HepG2 (cell line): Measurements from ENCODE around the gene RBM6. TPM values are rescaled to one million over a fixed set of nuclear protein-coding genes. Genes with fewer than 3 reads are reported as not detected.

ENCODE experiments used
- ATAC-seq: fragments of 200-7000 bp; cut with Tn5 transposase; 3 replicates; pipeline ENCODE4 v1.9.1; 2020; ENCODE audit warnings: mild to moderate bottlenecking, moderate library complexity
- BruUV-seq: library from RNA; stranded (reverse); fragments of 400-500 nt; replicated peaks from 2 replicates; lab custom pipeline; 2021; lab: Mats Ljungman, UMichigan
- CTCF ChIA-PET: fragments of 300-600 bp; formaldehyde crosslinking; extraction: SDS; loops from one replicate; lab custom pipeline; 2021; ENCODE audit warnings: low total read pairs, inconsistent platforms, low intra/inter-chr PET ratio; lab: Yijun Ruan, JAX
- POLR2A ChIA-PET: fragments of 350-600 bp; sonication (Branson Sonifier 250); formaldehyde crosslinking; loops from one replicate; lab custom pipeline; 2020; ENCODE audit warnings: antibody characterized with exemption, inconsistent platforms; lab: Yijun Ruan, JAX
- DNase-seq: peaks from one replicate; pipeline ENCODE4 v3.0.0-alpha.2; 2015; ENCODE audit warnings: low spot score
- FAIRE-seq: peaks from 3 replicates; lab custom pipeline; 2011; peaks lifted over from hg19 to GRCh38; lab: Jason Lieb, UNC
- H2AFZ ChIP-seq: one replicate; pipeline ENCODE4 v1.6.1; 2011; ENCODE audit warnings: low read length, inconsistent platforms
- H3K27ac ChIP-seq: fragments of 300-600 bp; 3 replicates; pipeline ENCODE4 v1.8.0; 2011; ENCODE audit warnings: mixed run types, mild to moderate bottlenecking, mixed read lengths, low read length, inconsistent platforms; ENCODE audit not compliant: insufficient read depth; ENCODE audit errors: extremely low read length
- H3K27me3 ChIP-seq, 2 experiments: fragments of 200-600 bp in 1 of 2; 2 replicates in 1 of 2; 3 replicates in 1 of 2; pipeline versions ENCODE4 v1.6.0 to v1.8.0; 2011; ENCODE audit warnings: low read length in 2 of 2, mild to moderate bottlenecking in 2 of 2, moderate library complexity in 2 of 2, inconsistent platforms in 1 of 2; ENCODE audit not compliant: insufficient read depth in 2 of 2, control insufficient read depth in 1 of 2
- H3K36me3 ChIP-seq, 2 experiments: fragments of 200-600 bp in 1 of 2; replicated peaks in 1 of 2; 2 replicates in 1 of 2; 3 replicates in 1 of 2; pipeline versions ENCODE4 v1.5.1 to v1.8.0; 2011; ENCODE audit warnings: low read length in 2 of 2, inconsistent platforms in 1 of 2; ENCODE audit not compliant: insufficient read depth in 2 of 2, control insufficient read depth in 1 of 2
- H3K4me1 ChIP-seq: 2 replicates; pipeline ENCODE4 v1.5.1; 2012; ENCODE audit warnings: low read length, inconsistent platforms; ENCODE audit not compliant: insufficient read depth
- H3K4me2 ChIP-seq: 2 replicates; pipeline ENCODE4 v1.6.0; 2011; ENCODE audit warnings: low read depth, low read length, inconsistent platforms
- H3K4me3 ChIP-seq, 3 experiments: fragments of 200-600 bp in 1 of 3; sonication (generic), shearing (Covaris generic) in 1 of 3; replicated peaks in 1 of 3; 2 replicates each; pipeline ENCODE4 v1.5.1; 2011 to 2016; ENCODE audit warnings: low read length in 3 of 3, inconsistent platforms in 2 of 3, low read depth in 2 of 3, mild to moderate bottlenecking in 2 of 3, control low read depth in 1 of 3, mixed read lengths in 1 of 3; ENCODE audit not compliant: insufficient read depth in 1 of 3
- H3K79me2 ChIP-seq: one replicate; pipeline ENCODE4 v1.6.1; 2011; ENCODE audit warnings: low read length, inconsistent platforms; ENCODE audit not compliant: insufficient read depth
- H3K9ac ChIP-seq: 2 replicates; pipeline ENCODE4 v1.6.0; 2011; ENCODE audit warnings: mild to moderate bottlenecking, low read depth, low read length, inconsistent platforms; ENCODE audit not compliant: insufficient read depth
- H3K9me3 ChIP-seq: 2 replicates; pipeline ENCODE4 v1.5.1; 2012; ENCODE audit warnings: mild to moderate bottlenecking, low read length
- H4K20me1 ChIP-seq: 2 replicates; pipeline ENCODE4 v1.6.0; 2011; ENCODE audit warnings: inconsistent platforms, mild to moderate bottlenecking, low read length, moderate library complexity; ENCODE audit not compliant: insufficient read depth
- ATAD3A ChIP-seq: sonication (generic); formaldehyde crosslinking; IDR thresholded peaks from 2 replicates; pipeline ENCODE4 v1.4.0; 2020; ENCODE audit warnings: missing genetic modification reagents
- ATF1 ChIP-seq: IDR thresholded peaks from 2 replicates; pipeline ENCODE4 v1.6.1; 2016; ENCODE audit warnings: mild to moderate bottlenecking, control low read depth
- DNMT1 ChIP-seq: sonication (generic); formaldehyde crosslinking; IDR thresholded peaks from 2 replicates; pipeline ENCODE4 v1.5.1; 2020; ENCODE audit warnings: mild to moderate bottlenecking, missing genetic modification reagents
- FOXM1 ChIP-seq: sonication (generic); formaldehyde crosslinking; IDR thresholded peaks from 2 replicates; pipeline ENCODE4 v1.5.0; 2020; ENCODE audit warnings: missing genetic modification reagents
- KDM6A ChIP-seq: IDR thresholded peaks from 2 replicates; pipeline ENCODE4 v1.6.1; 2016; ENCODE audit warnings: low read depth
- KLF16 ChIP-seq, 2 experiments: sonication (generic) in 1 of 2; formaldehyde crosslinking in 1 of 2; IDR thresholded peaks; 2 replicates each; pipeline versions ENCODE4 v1.6.1 to v1.8.0; 2016 to 2023; ENCODE audit warnings: missing genetic modification reagents in 2 of 2, missing compliant biosample characterization in 1 of 2
- PAWR ChIP-seq: sonication (generic); formaldehyde crosslinking; IDR thresholded peaks from 2 replicates; pipeline ENCODE4 v1.4.0; 2020; ENCODE audit warnings: missing genetic modification reagents, mild to moderate bottlenecking, borderline replicate concordance
- PTBP1 ChIP-seq: fragments of 200-400 bp; formaldehyde crosslinking; IDR thresholded peaks from 2 replicates; pipeline ENCODE4 v1.6.1; 2018; ENCODE audit warnings: low read length, low read depth; ENCODE audit not compliant: poor library complexity, severe bottlenecking
- SIX4 ChIP-seq: sonication (generic); formaldehyde crosslinking; IDR thresholded peaks from 2 replicates; pipeline ENCODE4 v1.4.0; 2020; ENCODE audit warnings: missing genetic modification reagents
- SOX13 ChIP-seq, 3 experiments: fragments of 450-650 bp in 1 of 3; sonication (generic) in 1 of 3; formaldehyde crosslinking in 1 of 3; IDR thresholded peaks in 2 of 3; conservative IDR thresholded peaks in 1 of 3; 2 replicates each; pipeline versions ENCODE4 v1.5.0 to v1.6.1; 2016 to 2020; ENCODE audit warnings: antibody characterized with exemption in 1 of 3, mild to moderate bottlenecking in 1 of 3, missing compliant biosample characterization in 1 of 3, missing genetic modification reagents in 1 of 3, moderate library complexity in 1 of 3
- SP140L ChIP-seq: sonication (generic); formaldehyde crosslinking; IDR thresholded peaks from 2 replicates; pipeline ENCODE4 v1.4.0; 2020; ENCODE audit warnings: missing genetic modification reagents, borderline replicate concordance
- SP2 ChIP-seq: sonication (generic); formaldehyde crosslinking; IDR thresholded peaks from 2 replicates; pipeline ENCODE4 v1.5.1; 2020; ENCODE audit warnings: mild to moderate bottlenecking, missing genetic modification reagents
- THAP7 ChIP-seq: sonication (generic); formaldehyde crosslinking; IDR thresholded peaks from 2 replicates; pipeline ENCODE4 v1.8.1; 2023; ENCODE audit warnings: mild to moderate bottlenecking, missing genetic modification reagents
- U2AF1 ChIP-seq: fragments of 200-400 bp; formaldehyde crosslinking; optimal IDR thresholded peaks from 2 replicates; pipeline ENCODE3; 2017; ENCODE audit warnings: mild to moderate bottlenecking, low read depth, low read length
- U2AF2 ChIP-seq: fragments of 200-400 bp; formaldehyde crosslinking; IDR thresholded peaks from 2 replicates; pipeline ENCODE4 v1.6.1; 2017; ENCODE audit warnings: low read depth, mild to moderate bottlenecking, low read length
- XBP1 ChIP-seq: sonication (generic); formaldehyde crosslinking; IDR thresholded peaks from 2 replicates; pipeline ENCODE4 v1.5.0; 2020; ENCODE audit warnings: missing genetic modification reagents
- ZNF256 ChIP-seq: sonication (generic); formaldehyde crosslinking; conservative IDR thresholded peaks from 2 replicates; pipeline ENCODE4 v1.4.0; 2020; ENCODE audit warnings: missing genetic modification reagents
- ZNF570 ChIP-seq: sonication (generic); formaldehyde crosslinking; IDR thresholded peaks from 2 replicates; pipeline ENCODE4 v1.4.0; 2020; ENCODE audit warnings: mild to moderate bottlenecking, missing genetic modification reagents, borderline replicate concordance
- WGBS: methylation state at CpG from one replicate; pipeline ENCODE4 v1.1.6; 2017; ENCODE audit warnings: low lambda C conversion rate; 5-methylcytosine and 5-hydroxymethylcytosine counted together
- in situ Hi-C: cut with HindIII; loops from 2 replicates; pipeline ENCODE4 v1.10.0; 2017; ENCODE audit warnings: low pct_unique_long_range_greater_than_20kb; ENCODE audit not compliant: extremely low pct_ligation_motif_present
- intact Hi-C: fragments of 100-400 bp; cut with micrococcal nuclease; formaldehyde crosslinking; loops from one replicate; pipeline ENCODE4 v1.10.0; 2022; ENCODE audit not compliant: unreplicated experiment
- polyA plus RNA-seq, 8 experiments: library from polyadenylated mRNA; depleted of rRNA in 3 of 8; stranded (reverse) in 7 of 8; unstranded in 1 of 8; fragments of >200 nt; fragmentation: Illumina TruSeq in 4 of 8; extraction: Trizol in 4 of 8; gene quantifications; 2 replicates each; pipeline versions ENCODE4 v1.2.1 to v1.2.3, GENCODE V29; 2011 to 2016; ENCODE audit warnings: low read depth in 4 of 8, missing spikeins in 1 of 8, mixed read lengths in 1 of 8; ENCODE audit not compliant: insufficient read depth in 1 of 8
- total RNA-seq, 5 experiments: library from RNA; depleted of rRNA; stranded (reverse); fragments of >200 nt; fragmentation: Illumina TruSeq; extraction: Trizol; gene quantifications; 2 replicates each; pipeline ENCODE4 v1.2.3, GENCODE V29; 2016; ENCODE audit warnings: low read depth in 1 of 5
- TF ChIP-seq, protein P1 (sequence below): IDR thresholded peaks from 2 replicates; pipeline ENCODE4 v1.6.1; 2018; ENCODE audit warnings: missing genetic modification reagents
- TF ChIP-seq, protein P2 (sequence below): sonication (generic); formaldehyde crosslinking; IDR thresholded peaks from 2 replicates; pipeline ENCODE4 v1.5.0; 2020; ENCODE audit warnings: mild to moderate bottlenecking, low read depth, missing genetic modification reagents, borderline replicate concordance

RBM6 gene
- total and polyA plus RNA-seq, 2 of the 13 experiments (the other 11 are each of a cell fraction or from before 2014, with no cell fraction given): 72.7 to 86.1 TPM

- BruUV-seq: no TSS peak
- H2AFZ ChIP-seq: no peak overlapping the region
- peaks cover 2% of the 10 kb centered on the region; the same call in 1 of the 2 replicates for H4K20me1 ChIP-seq
- H3K4me2 ChIP-seq: no peak overlapping the region
- H3K27ac ChIP-seq: no peak overlapping the region
- FAIRE-seq: no peak
- H3K9me3 ChIP-seq: no peaks in the 10 kb centered on the region
- ChIA-PET POLR2A (interaction anchor here (1.0 to 1.9 kb wide), 5 partner anchors 18 to 116 kb away, joined by 3 to 8 read pairs (median 4); partner anchors contain the start of gene GNAI2), CTCF (interaction anchor here (1.3 to 2.8 kb wide), 2 partner anchors 69 kb away, joined by 6 to 50 read pairs; no protein-coding TSS in a partner anchor)
- H3K4me3 ChIP-seq: no peak overlapping the region
- H3K79me2 ChIP-seq: no peaks in the 10 kb centered on the region
- in situ Hi-C loops (loop anchor here (5.0 kb wide), 1 partner anchor 68 kb away; no protein-coding TSS in a partner anchor), intact Hi-C loops (loop anchor here (5.0 kb wide), 1 partner anchor 53 kb away; no protein-coding TSS in a partner anchor)
- DNase-seq: no peak
- no peak for ATAC-seq
- H3K4me1 ChIP-seq: peaks cover 7% of the 10 kb centered on the region; the same call in 1 of the 2 replicates
- H3K27me3 ChIP-seq: peaks cover 0 to 4% of the 10 kb centered on the region in 2 experiments; a peak in 1 of 5 replicates
- H3K9ac ChIP-seq: no peak overlapping the region
- TF ChIP-seq SP2: no peak
- no peak for TF ChIP-seq SOX13 (IDR thresholded peaks at IDR 0.05)
- no peak for TF ChIP-seq SOX13 (CRISPR knock-in tag; conservative IDR thresholded peaks at IDR 0.05 in 1 of 2, IDR thresholded peaks at IDR 0.05 in 1 of 2)
- TF ChIP-seq SP140L (CRISPR knock-in tag): no peak
- TF ChIP-seq PTBP1: no peak
- no peak for TF ChIP-seq FOXM1 (CRISPR knock-in tag)
- TF ChIP-seq, protein P1, sequence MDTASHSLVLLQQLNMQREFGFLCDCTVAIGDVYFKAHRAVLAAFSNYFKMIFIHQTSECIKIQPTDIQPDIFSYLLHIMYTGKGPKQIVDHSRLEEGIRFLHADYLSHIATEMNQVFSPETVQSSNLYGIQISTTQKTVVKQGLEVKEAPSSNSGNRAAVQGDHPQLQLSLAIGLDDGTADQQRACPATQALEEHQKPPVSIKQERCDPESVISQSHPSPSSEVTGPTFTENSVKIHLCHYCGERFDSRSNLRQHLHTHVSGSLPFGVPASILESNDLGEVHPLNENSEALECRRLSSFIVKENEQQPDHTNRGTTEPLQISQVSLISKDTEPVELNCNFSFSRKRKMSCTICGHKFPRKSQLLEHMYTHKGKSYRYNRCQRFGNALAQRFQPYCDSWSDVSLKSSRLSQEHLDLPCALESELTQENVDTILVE (CRISPR knock-in tag): no peak
- TF ChIP-seq ATAD3A: no peak
- TF ChIP-seq XBP1 (CRISPR knock-in tag): no peak
- no peak for TF ChIP-seq ZNF256 (CRISPR knock-in tag)
- TF ChIP-seq KLF16 (CRISPR knock-in tag; IDR thresholded peaks at IDR 0.05): no peak
- TF ChIP-seq DNMT1 (CRISPR knock-in tag): no peak
- no peak for TF ChIP-seq U2AF2
- no peak for TF ChIP-seq PAWR (CRISPR knock-in tag)
- TF ChIP-seq SIX4 (CRISPR knock-in tag): no peak
- no peak for TF ChIP-seq KDM6A (CRISPR knock-in tag)
- no peak for TF ChIP-seq U2AF1
- no peak for TF ChIP-seq THAP7
- TF ChIP-seq ATF1: no peak
- TF ChIP-seq ZNF570 (CRISPR knock-in tag): no peak
- TF ChIP-seq, protein P2, sequence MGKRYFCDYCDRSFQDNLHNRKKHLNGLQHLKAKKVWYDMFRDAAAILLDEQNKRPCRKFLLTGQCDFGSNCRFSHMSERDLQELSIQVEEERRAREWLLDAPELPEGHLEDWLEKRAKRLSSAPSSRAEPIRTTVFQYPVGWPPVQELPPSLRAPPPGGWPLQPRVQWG (CRISPR knock-in tag): no peak
- H3K36me3 ChIP-seq: peaks cover 29 to 57% of the 10 kb centered on the region in 2 experiments
- WGBS: 96% methylated on average over 3 of the region's 3 CpGs
Observed at GRCh38 chr3:50119786-50120185, 179.8 kb downstream of the RBM6 start.
